T-helper 1 cell treated with Interleukin-12 subunit alpha and Interleukin-12 subunit beta and Interleukin-4 antibody, amounts not matched to agents 30 ng/mL and 1 ng/mL, for 36 hours (primary cell): ENCODE measurements around the gene ZBTB46. TPM values are rescaled to one million over a fixed set of nuclear protein-coding genes. Genes with fewer than 3 reads are reported as not detected.

Experiments used
- intact Hi-C: fragments of 100-400 bp; cut with micrococcal nuclease; formaldehyde crosslinking; loops from one replicate; pipeline ENCODE4 v1.15.1; 2024
- total RNA-seq: library from RNA; stranded (reverse); gene quantifications from 2 replicates; pipeline ENCODE4 v1.2.3, GENCODE V29; 2022

Gene ZBTB46
- total RNA-seq, 1 donor from 2014 or later: 0.61 TPM

GRCh38 chr20:63698739-63699465 lies 132.2 kb downstream of the ZBTB46 start:
- intact Hi-C loops: loop anchor here (1.0 kb wide), 1 partner anchor 8 kb away; the partner anchor contains the start of gene ARFRP1

- intact Hi-C loops: loop anchor here (1.0 kb wide), 1 partner anchor 9 kb away; the partner anchor contains the start of gene ARFRP1
These were observed 133.1 kb downstream of the ZBTB46 start for GRCh38 chr20:63697868-63698545.

GRCh38 chr20:63697357-63697867 lies 133.7 kb downstream of the ZBTB46 start:
- intact Hi-C loops: no loop called here

GRCh38 chr20:63696628-63697356 lies 134.3 kb downstream of the ZBTB46 start, which contains the start of gene TNFRSF6B:
TSS of gene TNFRSF6B (plus strand) at chr20:63696652. CDS start at chr20:63696768, 116 bp downstream.
- intact Hi-C loops: no loop called here

GRCh38 chr20:63696306-63696627 lies 134.8 kb downstream of the ZBTB46 start:
- intact Hi-C loops: no loop called here

GRCh38 chr20:63695424-63696305 lies 135.4 kb downstream of the ZBTB46 start:
- intact Hi-C loops: no loop called here

- intact Hi-C loops: no loop called here
These were observed 136.3 kb downstream of the ZBTB46 start for GRCh38 chr20:63694584-63695423.

GRCh38 chr20:63693733-63694583 lies 137.1 kb downstream of the ZBTB46 start:
- intact Hi-C loops: no loop called here

Other genes starting within 250 kb of the ZBTB46 start
- gene GMEB2, start 204.2 kb downstream of the ZBTB46 start, total RNA-seq: 15.5 and 16.8 TPM in 2 replicates
- 14.3 and 15.5 TPM in 2 replicates for gene STMN3, start 177.8 kb downstream of the ZBTB46 start, total RNA-seq
- 43.1 and 47.5 TPM in 2 replicates for gene RTEL1, start 173.0 kb downstream of the ZBTB46 start, total RNA-seq
- not detected in 2 replicates for gene TNFRSF6B, start 134.6 kb downstream of the ZBTB46 start, total RNA-seq
- 67.0 and 74.5 TPM in 2 replicates for gene ARFRP1, start 123.3 kb downstream of the ZBTB46 start, total RNA-seq
- gene ZGPAT, start 123.2 kb downstream of the ZBTB46 start, total RNA-seq: 46.5 and 50.4 TPM in 2 replicates
- 73.8 and 77.7 TPM in 2 replicates for gene LIME1, start 94.6 kb downstream of the ZBTB46 start, total RNA-seq
- gene SLC2A4RG, start 91.5 kb downstream of the ZBTB46 start, total RNA-seq: 66.1 and 70.4 TPM in 2 replicates
- gene ABHD16B, start 30.2 kb upstream of the ZBTB46 start, total RNA-seq: not detected in 2 replicates
- 53.8 and 53.9 TPM in 2 replicates for gene TPD52L2, start 34.0 kb upstream of the ZBTB46 start, total RNA-seq
- gene DNAJC5, start 63.9 kb upstream of the ZBTB46 start, total RNA-seq: 58.3 and 58.4 TPM in 2 replicates
- 43.0 and 45.5 TPM in 2 replicates for gene UCKL1, start 125.2 kb upstream of the ZBTB46 start, total RNA-seq
- gene ZNF512B, start 138.7 kb upstream of the ZBTB46 start, total RNA-seq: 29.0 and 29.5 TPM in 2 replicates
- gene SAMD10, start 148.4 kb upstream of the ZBTB46 start, total RNA-seq: 44.0 and 45.4 TPM in 2 replicates
- gene PRPF6, start 149.9 kb upstream of the ZBTB46 start, total RNA-seq: 85.2 and 85.6 TPM in 2 replicates
- 14.7 and 15.5 TPM in 2 replicates for gene C20orf204, start 204.9 kb upstream of the ZBTB46 start, total RNA-seq
- gene SOX18, start 218.4 kb upstream of the ZBTB46 start, total RNA-seq: 1.8 and 2.2 TPM in 2 replicates
- 47.4 and 48.2 TPM in 2 replicates for gene TCEA2, start 231.9 kb upstream of the ZBTB46 start, total RNA-seq
- 99.2 and 101 TPM in 2 replicates for gene RGS19, start 248.3 kb upstream of the ZBTB46 start, total RNA-seq
- gene OPRL1, start 248.8 kb upstream of the ZBTB46 start, total RNA-seq: 0.61 and 0.64 TPM in 2 replicates